GM23248 (cell line): ENCODE measurements around the gene ERFL. TPM values are rescaled to one million over a fixed set of nuclear protein-coding genes. Genes with fewer than 3 reads are reported as not detected.
"Not testable (repeated sequence)": the region's sequence is repeated elsewhere in the genome, so short reads cannot be mapped to it uniquely, and the experiment has no call there.

Experiments
- DNase-seq: peaks from one replicate; pipeline ENCODE4 v3.0.0-alpha.2; 2015
- H2AFZ ChIP-seq: fragments of 200-600 bp; sonication (generic); 2 replicates; pipeline ENCODE4 v1.6.1; 2016; ENCODE audit warnings: antibody characterized with exemption
- H3F3A ChIP-seq: fragments of 200-600 bp; sonication (generic); 2 replicates; pipeline ENCODE4 v1.6.1; 2016; ENCODE audit warnings: mild to moderate bottlenecking, antibody characterized with exemption, mixed run types; ENCODE audit not compliant: insufficient read depth
- H3K27ac ChIP-seq: fragments of 200-600 bp; sonication (generic); 2 replicates; pipeline ENCODE4 v1.5.1; 2016; ENCODE audit warnings: mild to moderate bottlenecking
- H3K27me3 ChIP-seq: fragments of 200-600 bp; sonication (generic); replicated peaks from 2 replicates; pipeline ENCODE4 v1.6.1; 2016; ENCODE audit warnings: mild to moderate bottlenecking; ENCODE audit not compliant: insufficient read depth
- H3K36me3 ChIP-seq: fragments of 200-600 bp; sonication (generic); 2 replicates; pipeline ENCODE4 v1.6.1; 2016; ENCODE audit warnings: low read depth, mild to moderate bottlenecking
- H3K4me1 ChIP-seq: fragments of 200-600 bp; sonication (generic); 2 replicates; pipeline ENCODE4 v1.6.1; 2016; ENCODE audit warnings: mild to moderate bottlenecking; ENCODE audit not compliant: insufficient read depth
- H3K4me2 ChIP-seq: fragments of 200-600 bp; sonication (generic); one replicate; pipeline ENCODE4 v1.6.1; 2016; ENCODE audit warnings: mild to moderate bottlenecking; ENCODE audit not compliant: unreplicated experiment
- H3K4me3 ChIP-seq: fragments of 200-600 bp; sonication (generic); 2 replicates; pipeline ENCODE4 v1.5.1; 2016; ENCODE audit warnings: mild to moderate bottlenecking
- H3K79me2 ChIP-seq: fragments of 200-600 bp; sonication (generic); 2 replicates; pipeline ENCODE4 v1.6.1; 2016; ENCODE audit warnings: mild to moderate bottlenecking; ENCODE audit not compliant: insufficient read depth
- H3K9ac ChIP-seq: fragments of 200-600 bp; sonication (generic); 2 replicates; pipeline ENCODE4 v1.6.1; 2016; ENCODE audit warnings: mild to moderate bottlenecking
- H3K9me2 ChIP-seq: fragments of 200-600 bp; sonication (generic); 2 replicates; pipeline ENCODE4 v1.6.1; 2016; ENCODE audit warnings: mixed run types, mild to moderate bottlenecking, moderate library complexity; ENCODE audit not compliant: insufficient read depth
- H3K9me3 ChIP-seq: fragments of 200-600 bp; sonication (generic); one replicate; pipeline ENCODE4 v1.6.1; 2017; ENCODE audit warnings: low read depth
- H4K20me1 ChIP-seq: fragments of 200-600 bp; sonication (generic); 2 replicates; pipeline ENCODE4 v1.6.0; 2016; ENCODE audit not compliant: insufficient read depth
- EZH2 ChIP-seq: fragments of 200-600 bp; sonication (generic); IDR thresholded peaks from 2 replicates; pipeline ENCODE4 v1.6.1; 2018; ENCODE audit warnings: antibody characterized with exemption, mild to moderate bottlenecking; ENCODE audit not compliant: insufficient read depth, poor library complexity, severe bottlenecking
- EZH2phosphoT487 ChIP-seq: fragments of 200-600 bp; sonication (generic); IDR thresholded peaks from 2 replicates; pipeline ENCODE4 v1.6.1; 2018; ENCODE audit warnings: antibody characterized with exemption, moderate library complexity, mild to moderate bottlenecking, low read depth; ENCODE audit not compliant: insufficient read depth
- WGBS, 2 experiments: methylation state at CpG; one replicate each; pipeline ENCODE4 v1.1.6; 2015 to 2017; ENCODE audit warnings: low lambda C conversion rate in 2 of 2, low coverage in 1 of 2; ENCODE audit errors: missing lambda C conversion rate in 2 of 2; 5-methylcytosine and 5-hydroxymethylcytosine counted together
- in situ Hi-C: fragments of 300-500 bp; cut with MboI; formaldehyde crosslinking; loops from 2 replicates; pipeline ENCODE4 v1.15.0; 2020
- polyA plus RNA-seq: library from polyadenylated mRNA; unstranded; fragments of >200 nt; fragmentation: Nextera tagmentation; extraction: Ambion mirVana; gene quantifications from 2 replicates; pipeline ENCODE4 v1.2.1, GENCODE V29; 2016
- total RNA-seq: library from RNA; depleted of rRNA; stranded (reverse); fragments of >200 nt; shearing (Covaris generic); gene quantifications from 2 replicates; pipeline ENCODE4 v1.2.3, GENCODE V29; 2014

ERFL gene
- total and polyA plus RNA-seq, 2 experiments from 2014 or later, result not detected

GRCh38 chr19:41915776-41916414 is 12.4 kb downstream of the ERFL start:
- Histone ChIP-seq H3K27ac (no peak overlapping the region), H3K4me3 (no peak overlapping the region), H3K4me1 (no peaks in the 10 kb centered on the region), H3K36me3 (no peaks in the 10 kb centered on the region), H2AFZ (no peak overlapping the region), H3F3A (no peaks in the 10 kb centered on the region), H3K79me2 (no peaks in the 10 kb centered on the region), H3K27me3 (peaks cover 55% of the 10 kb centered on the region), H3K9me2 (no peaks in the 10 kb centered on the region), H4K20me1 (no peaks in the 10 kb centered on the region), H3K9ac (no peak overlapping the region), H3K9me3 (no peaks in the 10 kb centered on the region), H3K4me2 (no peak overlapping the region)
- no peak for DNase-seq
- in situ Hi-C loops, result no loop called here
- TF ChIP-seq EZH2phosphoT487 (no peak), EZH2 (no peak)
- 3 to 6% methylated on average over 15 to 27 of the region's 27 CpGs for WGBS, 2 experiments

GRCh38 chr19:41915021-41915775 is 13.1 kb downstream of the ERFL start:
- Histone ChIP-seq H3K27me3 (peaks cover 49% of the 10 kb centered on the region), H3F3A (no peaks in the 10 kb centered on the region), H3K9ac (no peak overlapping the region), H3K9me2 (no peaks in the 10 kb centered on the region), H4K20me1 (no peaks in the 10 kb centered on the region), H3K4me2 (no peak overlapping the region), H3K4me3 (no peak overlapping the region), H2AFZ (no peak overlapping the region), H3K79me2 (no peaks in the 10 kb centered on the region), H3K36me3 (no peaks in the 10 kb centered on the region), H3K9me3 (no peaks in the 10 kb centered on the region), H3K27ac (no peak overlapping the region), H3K4me1 (no peaks in the 10 kb centered on the region)
- TF ChIP-seq EZH2 (peak; percentile 73), EZH2phosphoT487 (peak; percentile 75; the same call in 1 of the 2 replicates)
- in situ Hi-C loops, result no loop called here
- 5% methylated on average over 29 to 38 of the region's 38 CpGs for WGBS, 2 experiments
- peak; percentile 37 for DNase-seq

- H3K9me2 ChIP-seq, H3K27ac ChIP-seq, H3K9ac ChIP-seq, H3K79me2 ChIP-seq, H3K36me3 ChIP-seq, H4K20me1 ChIP-seq, H2AFZ ChIP-seq, H3F3A ChIP-seq, H3K4me3 ChIP-seq, H3K4me1 ChIP-seq, in situ Hi-C loops, H3K4me2 ChIP-seq, DNase-seq, H3K9me3 ChIP-seq: not testable (repeated sequence)
- peaks cover 49% of the 10 kb centered on the region for H3K27me3 ChIP-seq
- 0% methylated on average over 1 to 4 of the region's 5 CpGs for WGBS, 2 experiments
These were observed 13.8 kb downstream of the ERFL start for GRCh38 chr19:41914424-41914834.

- Histone ChIP-seq H3K27ac (no peak overlapping the region), H3K36me3 (no peaks in the 10 kb centered on the region), H3K4me1 (no peaks in the 10 kb centered on the region), H3K4me3 (no peak overlapping the region), H2AFZ (no peak overlapping the region), H4K20me1 (no peaks in the 10 kb centered on the region), H3K9ac (no peak overlapping the region), H3F3A (no peaks in the 10 kb centered on the region), H3K27me3 (peaks cover 49% of the 10 kb centered on the region), H3K9me2 (no peaks in the 10 kb centered on the region), H3K4me2 (no peak overlapping the region), H3K79me2 (no peaks in the 10 kb centered on the region), H3K9me3 (no peaks in the 10 kb centered on the region)
- TF ChIP-seq EZH2phosphoT487, result 0 out of 2 replicates have a peak, but pooled peaks have one; percentile 36
- TF ChIP-seq EZH2, result peak; percentile 91
- DNase-seq, result no peak
- WGBS, 2 experiments, result 4 to 5% methylated on average over 7 to 21 of the region's 21 CpGs
- in situ Hi-C loops, result no loop called here
These were observed 14.5 kb downstream of the ERFL start for GRCh38 chr19:41913538-41914423.
